HK-2 (cell line): ENCODE measurements around the gene PPP1R12B.
"Not testable (repeated sequence)": the region's sequence is repeated elsewhere in the genome, so short reads cannot be mapped to it uniquely, and the experiment has no call there.

Experiments used
- DNase-seq: peaks from one replicate; pipeline ENCODE4 v3.0.0-alpha.2; 2018; ENCODE audit not compliant: unreplicated experiment

The PPP1R12B gene

DNA sequence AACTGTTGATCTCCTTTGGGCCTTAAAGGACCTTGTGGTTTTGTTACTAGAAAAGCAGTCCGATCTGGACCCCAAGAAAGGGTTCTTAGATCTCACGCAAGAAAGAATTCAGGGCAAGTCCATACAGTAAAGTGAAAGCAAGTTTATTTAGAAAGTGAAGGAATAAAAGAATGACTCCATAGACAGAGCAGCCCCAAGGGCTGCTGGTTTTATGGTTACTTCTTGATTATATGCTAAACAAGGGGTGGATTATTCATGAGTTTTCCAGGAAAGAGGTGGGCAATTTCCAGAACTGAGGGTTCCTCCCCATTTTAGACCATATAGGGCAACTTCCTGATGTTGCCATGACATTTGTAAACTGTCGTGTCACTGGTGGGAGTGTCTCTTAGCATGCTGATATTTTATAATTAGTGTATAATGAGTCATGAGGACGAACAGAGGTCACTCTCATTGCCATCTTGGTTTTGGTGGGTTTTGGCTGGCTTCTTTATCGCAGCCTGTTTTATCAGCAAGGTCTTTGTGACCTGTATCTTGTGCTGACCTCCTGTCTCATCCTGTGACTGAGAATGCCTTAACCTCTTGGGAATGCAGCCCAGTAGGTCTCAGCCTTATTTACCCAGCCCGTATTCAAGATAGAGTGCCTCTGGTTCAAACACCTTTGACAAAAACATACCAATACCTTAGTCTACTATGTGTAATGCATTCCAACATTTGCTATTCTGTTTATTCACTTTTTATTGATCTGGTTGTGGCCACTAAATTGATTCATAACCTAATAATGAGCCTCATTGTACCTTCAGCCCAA is 183.5 kb downstream of the PPP1R12B start:
- not testable (repeated sequence) for DNase-seq

DNA sequence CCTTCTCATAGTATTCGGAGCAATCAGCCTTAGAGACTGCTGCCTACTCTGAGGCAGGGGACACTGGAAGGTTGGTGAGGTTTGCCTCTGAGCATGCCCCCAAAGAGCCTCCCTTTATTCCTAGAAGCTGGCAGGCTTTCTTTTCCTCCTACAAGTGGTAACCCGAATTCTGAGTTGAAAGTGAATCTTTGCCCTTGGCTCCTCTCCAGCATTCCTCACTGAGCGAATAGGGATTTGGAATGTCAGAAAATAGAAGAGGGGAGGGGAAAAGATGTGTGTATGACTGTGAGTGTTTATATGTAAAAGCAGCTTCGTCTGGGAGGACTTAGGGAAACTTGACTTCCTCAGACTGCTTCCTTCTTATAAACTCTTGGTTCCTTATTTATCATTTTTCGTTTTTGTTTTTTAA is 190.7 kb downstream of the PPP1R12B start:
- DNase-seq: not testable (repeated sequence)

DNA sequence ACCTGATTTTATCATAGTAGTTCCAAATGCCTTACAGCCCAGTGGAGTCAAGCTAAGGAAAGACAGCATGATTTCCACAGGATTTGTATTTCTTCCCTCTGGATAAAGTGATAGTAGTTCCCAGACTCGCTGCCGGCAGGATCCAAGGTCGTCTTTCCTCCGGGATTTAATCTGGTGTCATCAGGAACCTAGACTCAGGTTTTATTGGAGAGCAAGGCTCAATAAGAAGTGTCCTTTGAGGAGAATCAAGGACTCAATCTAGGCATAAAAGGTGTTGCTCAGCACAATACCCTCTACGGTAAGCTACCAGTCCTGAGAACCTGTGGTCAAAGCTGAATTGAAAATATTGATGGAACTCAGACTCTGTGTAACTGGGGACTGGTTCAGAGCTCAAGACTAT is 191.1 kb downstream of the PPP1R12B start:
- DNase-seq: not testable (repeated sequence)

DNA sequence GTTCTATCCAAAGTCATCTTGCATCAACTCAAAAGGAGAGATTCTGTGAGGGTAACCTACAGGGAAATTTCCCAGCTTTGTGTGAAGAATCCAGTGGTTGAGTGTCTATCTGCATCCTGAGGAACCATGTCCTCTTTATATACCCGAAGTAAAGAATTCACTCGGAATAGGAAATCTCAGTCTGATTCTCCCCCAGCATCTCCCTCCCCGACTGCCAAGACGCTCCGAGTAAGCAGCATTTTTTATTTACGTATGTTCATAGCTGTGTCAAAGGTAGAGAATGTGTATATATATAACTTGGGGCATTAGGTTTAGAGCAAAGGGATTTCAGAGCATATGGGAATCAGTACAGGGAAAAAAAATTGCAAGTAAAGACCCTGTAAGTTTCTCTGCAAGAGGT is 191.5 kb downstream of the PPP1R12B start:
- no peak for DNase-seq

DNA sequence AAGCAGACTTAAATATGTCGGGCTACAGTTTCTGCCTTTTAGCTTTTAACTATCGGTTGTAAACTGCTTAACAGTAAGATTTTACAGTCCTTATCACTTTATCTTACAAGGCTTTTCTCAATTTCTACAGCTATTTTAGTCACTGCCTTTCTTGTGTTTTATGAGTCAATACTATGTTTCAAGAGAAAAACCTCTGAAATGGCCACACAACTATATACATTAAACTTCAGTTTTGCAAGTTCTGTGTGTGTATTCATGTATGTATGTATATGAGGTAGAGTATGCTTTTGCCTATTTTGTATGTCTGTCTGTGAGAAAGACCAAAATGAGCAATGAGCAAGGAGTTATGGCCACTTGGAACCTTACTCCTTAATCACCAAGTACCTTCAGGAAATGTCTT is 191.9 kb downstream of the PPP1R12B start:
- DNase-seq: no peak

DNA sequence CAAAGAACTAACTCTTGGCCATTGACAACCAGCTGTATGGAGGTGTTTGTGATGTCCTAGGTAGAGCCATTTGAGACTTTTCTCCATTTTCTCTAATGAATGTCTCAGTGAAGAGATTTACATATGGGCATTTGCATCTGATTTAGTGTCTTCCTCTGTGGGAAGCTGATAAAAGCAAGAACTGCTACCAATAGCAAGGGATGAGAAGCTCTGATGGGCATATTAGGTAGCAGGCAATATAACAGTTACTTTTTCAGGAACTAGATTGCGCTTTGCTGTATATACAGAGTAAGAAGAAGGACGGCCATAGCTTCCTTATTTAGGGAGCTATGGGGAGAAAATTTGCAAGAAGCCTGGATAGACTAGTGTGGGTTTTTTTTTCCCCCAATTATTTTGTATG is 192.4 kb downstream of the PPP1R12B start:
- not testable (repeated sequence) for DNase-seq

DNA sequence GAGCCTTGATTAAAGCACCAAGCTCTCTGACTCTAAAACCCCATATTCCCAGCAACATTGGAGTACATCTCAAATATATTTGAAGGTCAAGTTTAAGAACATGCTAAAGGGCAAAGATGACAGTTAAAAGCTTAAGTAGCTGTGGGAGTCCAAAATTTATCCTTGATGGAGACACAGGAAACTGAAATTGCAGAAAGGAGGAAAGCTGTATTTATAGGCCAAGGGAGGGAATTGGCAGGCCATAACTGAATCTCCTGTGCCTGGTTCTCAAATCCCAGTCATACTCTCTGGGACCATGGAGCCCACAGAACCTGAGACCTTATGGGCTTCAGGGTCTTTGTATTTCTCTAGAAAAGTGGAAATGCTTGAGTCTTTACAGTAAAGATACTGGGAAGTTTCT is 193.9 kb downstream of the PPP1R12B start:
- not testable (repeated sequence) for DNase-seq

DNA sequence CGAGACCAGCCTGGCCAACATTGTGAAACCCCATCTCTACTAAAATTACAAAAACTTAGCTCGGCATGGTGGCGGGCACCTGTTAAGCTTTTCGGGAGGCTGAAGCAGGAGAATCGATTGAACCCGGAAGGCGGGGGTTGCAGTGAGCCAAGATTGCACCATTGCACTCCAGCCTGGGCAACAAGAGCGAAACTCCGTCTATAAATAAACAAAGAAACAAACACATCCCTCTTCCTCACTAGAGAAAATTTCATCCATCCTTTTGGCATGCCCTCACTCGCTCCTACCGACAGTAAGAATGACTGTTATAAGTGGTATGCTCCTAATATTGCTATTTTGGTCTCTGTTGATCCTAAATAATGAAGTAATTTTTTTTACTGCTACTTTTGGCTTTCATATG is 195.0 kb downstream of the PPP1R12B start:
- not testable (repeated sequence) for DNase-seq

DNA sequence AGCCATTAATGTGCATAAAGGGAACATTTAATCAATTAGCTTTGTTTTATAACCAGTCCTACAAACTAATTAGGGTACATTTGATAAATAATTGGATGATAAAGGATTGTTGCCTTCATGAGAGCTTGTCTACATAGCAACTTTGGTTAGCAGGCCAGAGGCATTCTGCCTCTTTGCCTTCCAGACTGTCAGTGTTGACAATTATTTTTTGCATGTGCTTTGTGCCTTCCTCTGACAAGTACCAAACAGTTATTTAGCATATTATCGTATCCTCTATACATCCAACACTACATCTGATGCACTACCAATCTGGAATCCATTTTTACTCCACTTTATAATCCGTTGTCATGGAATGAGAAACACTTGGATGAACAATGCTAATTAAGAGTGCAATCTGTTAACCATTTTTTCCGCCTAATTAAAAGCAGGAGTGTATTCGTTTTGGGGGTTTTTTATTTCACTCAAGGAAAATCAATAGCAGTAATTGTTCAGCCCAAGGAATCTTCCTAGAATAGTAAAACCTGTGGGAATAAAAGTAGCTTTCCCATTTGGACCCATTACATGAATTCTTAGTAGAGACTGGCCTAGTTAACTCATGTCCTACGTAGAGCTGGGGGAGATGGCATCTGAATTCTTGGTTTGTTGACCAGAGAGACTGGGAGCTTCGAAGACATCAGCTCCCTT is 196.4 kb downstream of the PPP1R12B start:
- DNase-seq: not testable (repeated sequence)

DNA sequence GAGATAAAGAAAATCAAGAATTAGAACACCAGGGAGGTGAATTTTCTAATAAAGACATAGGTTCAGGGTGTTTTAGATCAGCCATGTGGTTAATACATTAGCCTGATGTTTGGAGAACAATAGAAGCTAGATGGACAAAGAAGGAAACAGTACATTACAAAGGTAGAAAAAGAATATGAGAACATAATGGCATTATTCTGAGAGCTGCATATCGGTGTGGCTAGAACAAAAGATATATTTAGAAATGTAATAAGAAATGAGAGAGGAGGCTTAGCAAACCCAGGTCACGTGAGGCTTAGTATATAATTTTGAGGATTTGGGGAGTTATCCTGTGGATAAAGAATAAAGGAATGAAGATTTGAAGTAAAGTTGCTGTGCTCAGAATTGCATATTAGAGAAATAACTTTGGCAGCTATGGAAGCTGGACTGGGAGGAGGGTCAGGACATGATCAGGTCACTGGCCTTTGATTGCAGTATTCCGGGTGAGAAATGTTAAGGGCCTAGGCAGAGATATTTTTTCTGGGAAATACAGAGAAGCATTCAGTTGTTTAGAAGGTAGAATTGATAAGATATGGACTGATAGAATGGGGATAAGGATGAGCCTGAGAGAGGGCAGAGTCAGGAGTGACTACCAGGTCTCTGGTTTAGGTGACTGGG is 197.3 kb downstream of the PPP1R12B start:
- DNase-seq: not testable (repeated sequence)

DNA sequence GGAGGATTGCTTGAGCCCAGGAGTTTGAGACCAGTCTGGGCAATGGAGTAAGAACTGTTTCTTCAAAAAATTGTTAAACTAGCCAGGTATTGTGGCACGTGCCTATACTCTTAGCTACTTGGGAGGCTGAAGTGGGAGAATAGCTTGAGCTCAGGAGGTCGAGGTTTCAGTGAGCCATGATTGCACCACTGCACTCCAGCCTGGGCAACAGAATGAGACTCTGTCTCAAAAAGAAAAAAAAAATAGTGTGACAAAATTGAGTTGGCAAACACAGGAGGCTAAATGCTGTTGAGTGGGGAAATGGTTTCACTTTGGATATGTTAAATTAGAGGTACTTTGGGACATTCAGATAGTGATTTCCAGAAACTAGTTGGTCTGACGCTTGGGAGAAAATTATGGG is 197.9 kb downstream of the PPP1R12B start:
- DNase-seq: not testable (repeated sequence)

DNA sequence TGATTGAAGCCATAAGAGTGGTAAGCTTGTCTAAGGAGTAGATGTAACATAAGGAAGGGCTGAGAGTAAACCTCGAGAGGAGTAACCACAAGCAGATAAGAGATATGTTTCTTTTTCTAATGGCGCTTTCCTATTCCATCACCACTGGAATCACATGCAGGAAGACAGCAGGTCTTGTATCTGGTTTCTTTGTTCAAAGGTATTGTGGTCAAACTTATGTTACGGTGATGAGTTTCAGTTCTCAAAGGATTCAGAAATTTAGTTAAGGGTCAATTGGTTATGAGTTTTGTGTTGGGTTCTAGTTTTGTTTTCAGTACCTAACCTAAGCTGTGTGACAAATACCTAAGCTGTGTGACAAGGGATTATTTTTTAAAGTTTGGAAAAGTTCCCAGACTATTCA is 198.3 kb downstream of the PPP1R12B start:
- DNase-seq: not testable (repeated sequence)

DNA sequence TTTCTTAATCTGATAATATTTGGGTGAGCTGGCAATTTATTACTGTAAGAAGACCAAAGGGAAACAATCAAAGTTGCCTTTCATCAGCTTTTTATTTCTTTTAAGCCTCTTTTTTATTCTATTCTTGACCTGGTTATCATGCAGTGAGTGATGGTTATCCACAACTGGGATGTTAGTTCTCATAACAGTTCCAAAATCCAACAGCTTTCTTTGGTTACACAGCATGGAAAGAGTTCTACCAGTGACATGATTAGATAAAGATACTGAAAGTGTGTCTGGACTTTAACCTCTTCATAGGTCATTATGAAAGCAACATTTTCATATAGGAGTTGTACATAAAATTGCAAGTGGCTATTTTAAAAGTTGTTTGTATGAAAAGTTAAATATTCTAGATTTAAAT is 198.7 kb downstream of the PPP1R12B start:
- no peak for DNase-seq

DNA sequence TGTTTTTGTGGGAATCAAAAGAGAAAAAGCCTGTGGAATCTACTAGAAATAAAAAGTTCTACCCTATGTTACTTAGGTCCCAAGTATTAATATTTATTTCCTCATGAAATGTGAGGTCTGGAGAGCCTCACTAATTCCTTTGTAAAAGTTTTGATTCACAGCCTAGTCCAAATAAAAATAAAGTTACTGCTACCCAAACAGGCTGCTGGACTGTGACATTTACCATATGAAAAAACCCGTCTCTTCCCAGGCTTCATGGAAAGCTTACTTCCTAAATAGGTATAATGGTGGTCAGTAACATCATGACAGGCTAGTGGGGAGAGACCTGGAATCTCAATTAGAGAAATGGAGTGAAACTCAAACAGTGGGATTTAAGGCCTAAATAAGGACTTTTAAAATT is 201.6 kb downstream of the PPP1R12B start:
- not testable (repeated sequence) for DNase-seq

DNA sequence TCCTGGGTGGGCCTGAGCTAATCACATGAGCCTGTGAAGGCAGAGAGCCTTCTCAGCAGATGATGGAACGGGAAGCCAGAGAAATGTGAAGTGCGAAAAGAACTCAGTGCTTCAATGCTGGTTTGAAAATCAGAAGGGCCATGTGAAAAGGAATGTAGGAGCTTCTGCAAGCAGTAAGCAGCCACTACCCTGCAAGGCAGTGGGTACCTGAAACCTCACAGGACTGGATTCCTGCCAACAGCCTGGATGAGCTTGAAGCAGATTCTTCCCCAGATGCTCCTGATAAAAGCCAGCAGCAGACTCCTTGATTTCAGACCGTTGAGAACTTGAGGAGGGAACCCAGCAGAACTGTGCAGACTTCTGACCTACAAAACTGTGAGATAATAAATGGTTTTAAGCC is 203.2 kb downstream of the PPP1R12B start:
- no peak for DNase-seq

DNA sequence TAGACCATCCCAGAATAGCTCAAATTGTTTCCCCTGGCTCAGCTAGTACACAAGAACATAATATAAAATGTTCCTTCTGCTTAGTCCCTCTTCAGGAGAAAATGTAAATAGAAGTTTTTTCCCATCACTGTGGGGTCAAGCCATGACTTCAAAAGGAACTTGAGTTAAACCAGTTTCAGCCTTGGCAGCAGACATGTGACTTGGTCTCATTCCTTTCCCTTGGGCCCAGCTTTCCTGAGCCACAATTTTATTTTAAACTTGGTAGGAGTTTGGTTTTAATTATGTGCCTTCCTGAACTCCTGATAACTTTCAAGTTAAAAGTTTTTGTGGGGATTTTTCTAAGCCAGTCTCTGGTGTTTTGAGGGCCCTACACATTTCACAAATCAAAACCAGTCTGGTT is 204.1 kb downstream of the PPP1R12B start:
- not testable (repeated sequence) for DNase-seq

DNA sequence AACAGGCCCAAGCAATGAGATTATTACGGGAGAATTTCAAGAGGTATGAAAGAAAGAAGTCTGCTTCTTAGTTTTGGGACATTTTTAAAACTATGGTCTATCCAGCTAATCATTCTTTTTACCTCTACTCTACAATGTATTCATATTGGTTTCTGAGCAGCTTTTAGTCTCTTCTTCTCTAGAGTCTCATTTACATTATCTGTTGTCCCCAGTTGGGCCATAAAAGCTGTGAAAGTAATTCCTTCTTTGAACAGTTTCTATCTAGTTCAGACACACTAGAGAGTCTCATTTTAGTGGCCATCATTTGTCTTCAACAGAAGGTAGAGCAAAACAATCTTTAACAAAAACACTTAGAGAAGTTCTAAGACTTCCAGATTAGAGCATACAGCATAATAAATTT is 204.6 kb downstream of the PPP1R12B start:
- not testable (repeated sequence) for DNase-seq

DNA sequence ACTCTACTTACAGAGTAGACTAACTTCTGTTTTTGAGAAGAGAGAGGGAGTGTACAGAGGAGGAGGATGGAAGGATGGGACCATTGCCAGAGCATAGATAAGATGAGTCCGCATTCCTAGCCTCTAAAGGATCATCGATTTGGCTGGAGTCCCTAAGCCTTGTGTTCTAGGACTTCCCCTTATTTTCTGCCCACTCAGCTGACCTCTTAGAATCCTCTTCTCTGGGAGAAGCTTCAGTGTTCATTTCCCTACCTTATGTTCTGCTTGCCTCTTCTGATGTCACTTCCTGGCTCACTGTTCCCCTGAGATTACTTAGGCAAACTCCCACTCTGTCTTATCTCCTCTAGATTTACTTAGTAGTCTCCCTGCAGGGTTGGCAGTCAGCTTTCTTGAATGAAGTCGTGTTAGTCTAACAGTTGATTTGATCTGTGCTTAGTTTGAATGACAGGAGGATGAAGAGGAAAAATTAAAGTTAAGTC is 205.1 kb downstream of the PPP1R12B start:
- DNase-seq: no peak

DNA sequence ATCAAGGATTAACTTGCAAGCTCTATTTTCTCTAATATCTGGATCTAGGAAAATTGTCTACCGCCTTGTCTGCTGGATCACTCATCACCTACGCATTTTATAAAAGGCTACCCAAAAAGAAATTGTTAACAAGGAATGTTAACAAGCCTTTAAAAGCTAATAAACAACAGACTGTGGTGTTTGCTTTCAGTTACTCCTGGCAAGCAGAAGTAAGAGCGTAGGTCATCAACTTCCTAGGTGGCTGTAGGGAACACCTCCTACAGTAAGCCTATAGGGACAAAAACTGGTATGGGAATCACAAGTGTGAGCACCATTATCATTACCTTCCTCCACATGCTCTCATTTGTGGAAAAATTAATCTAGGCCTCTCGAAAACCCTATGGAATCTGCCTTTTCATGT is 206.1 kb downstream of the PPP1R12B start:
- not testable (repeated sequence) for DNase-seq

DNA sequence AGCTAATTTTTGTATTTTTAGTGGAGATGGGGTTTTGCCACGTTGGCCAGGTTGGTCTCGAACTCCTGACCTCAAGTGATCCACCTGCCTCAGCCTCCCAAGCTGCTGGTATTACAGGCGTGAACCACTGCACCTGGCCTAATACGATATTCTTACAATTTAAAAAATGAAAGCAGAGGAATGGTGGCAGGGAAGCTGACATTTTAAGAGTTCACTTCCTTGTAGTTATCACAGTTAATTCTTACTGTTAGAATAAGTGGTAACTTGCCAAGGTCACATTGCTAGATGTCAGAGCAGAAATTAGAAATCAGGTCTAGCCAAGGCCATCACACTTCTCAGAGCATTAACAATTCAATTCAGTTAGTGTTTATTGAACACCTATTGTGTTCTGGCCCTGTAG is 207.5 kb downstream of the PPP1R12B start:
- DNase-seq: not testable (repeated sequence)

DNA sequence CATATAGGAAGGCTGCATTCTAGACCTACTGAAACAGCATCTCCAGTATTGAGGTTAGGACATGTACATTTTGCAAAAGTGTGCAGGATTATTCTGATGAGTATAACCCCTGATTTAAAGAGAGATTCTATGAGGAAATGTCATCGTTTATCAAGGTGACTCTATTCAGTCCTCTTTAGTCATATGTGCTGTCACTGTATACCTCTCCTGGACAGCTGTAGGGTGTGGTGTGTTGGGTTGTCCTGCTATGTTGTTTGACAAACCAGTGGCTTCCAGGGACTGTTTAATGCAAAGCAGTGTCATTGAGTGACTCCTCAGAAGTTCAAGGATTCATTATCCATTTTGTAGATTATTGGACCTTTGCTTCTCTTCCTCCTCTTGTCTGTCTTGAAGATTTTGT is 209.2 kb downstream of the PPP1R12B start:
- not testable (repeated sequence) for DNase-seq

DNA sequence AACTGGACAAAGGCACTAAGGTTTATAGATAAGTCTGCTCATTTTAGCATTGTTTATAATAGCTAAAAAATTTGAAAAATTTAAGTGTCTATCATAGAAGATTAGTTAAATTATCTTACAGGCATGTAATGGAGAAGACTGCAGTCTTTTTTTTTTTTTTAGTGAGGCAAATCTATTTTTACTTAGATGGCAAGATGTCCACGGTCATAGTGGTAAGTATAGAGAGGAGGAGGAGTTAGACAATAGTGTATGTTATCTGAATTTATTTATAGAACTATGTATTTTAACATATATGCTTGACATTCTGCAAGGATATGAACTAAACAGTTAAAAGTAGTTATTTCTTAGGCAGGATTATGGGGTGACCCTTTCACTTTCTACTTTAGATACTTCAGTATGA is 212.7 kb downstream of the PPP1R12B start:
- DNase-seq: no peak
